Skeletal muscle cell (primary cell): ENCODE results near the gene GDA.

Experiments used
- DNase-seq: peaks from one replicate; pipeline ENCODE4 v3.0.0-alpha.2; 2010; ENCODE audit warnings: low read depth
- H3K4me3 ChIP-seq: 2 replicates; pipeline ENCODE4 v1.5.1; 2011; ENCODE audit warnings: low read depth, mild to moderate bottlenecking, control low read depth, low read length, moderate library complexity

The GDA gene

GRCh38 chr9:72145733-72146505 is 3.3 kb upstream of the GDA start:
- no peak for DNase-seq
- H3K4me3 ChIP-seq, result no peak overlapping the region

DNA sequence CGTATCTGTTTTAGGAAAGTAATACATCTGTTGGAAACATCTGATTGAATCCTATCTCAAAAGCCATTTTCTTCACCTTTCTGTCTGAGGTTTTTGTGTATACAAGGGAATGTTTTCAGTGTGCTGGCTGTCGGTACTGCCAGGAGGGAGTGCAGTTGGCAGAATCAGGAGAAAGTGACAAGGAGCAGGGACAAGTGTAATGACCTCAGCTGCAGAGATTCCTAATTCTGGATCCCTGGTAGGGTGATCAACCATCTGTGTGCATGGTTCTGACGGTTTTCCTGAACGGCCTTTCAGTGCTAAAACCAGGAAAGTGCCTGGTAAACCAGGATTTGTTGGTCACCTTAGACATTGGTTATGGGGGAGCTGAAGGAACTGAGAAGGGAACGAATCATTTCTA is 1.6 kb upstream of the GDA start:
- DNase-seq, result no peak
- no peak overlapping the region for H3K4me3 ChIP-seq

GRCh38 chr9:72150127-72150526 is 887 bp downstream of the GDA start:
- no peak for DNase-seq
- no peak overlapping the region for H3K4me3 ChIP-seq

DNA sequence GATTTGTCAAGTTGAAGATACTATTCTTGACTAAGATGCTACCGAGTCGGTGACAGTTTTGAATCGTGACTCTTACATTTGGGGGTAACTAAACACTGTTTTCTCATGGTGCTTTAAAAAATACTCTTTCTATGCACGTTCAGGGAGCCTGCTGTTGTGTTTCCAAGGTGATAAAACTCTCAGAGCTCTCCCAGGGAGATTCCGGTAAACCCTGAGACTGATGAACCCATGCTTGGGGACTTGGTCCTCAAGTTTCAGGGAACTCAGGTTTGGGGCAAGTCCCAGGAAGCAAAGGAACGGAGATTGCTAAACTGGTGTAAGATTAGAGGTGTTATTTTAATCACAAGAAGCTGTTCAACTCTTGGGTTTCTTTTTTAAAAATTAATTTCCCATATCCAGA is 1.4 kb downstream of the GDA start:
- H3K4me3 ChIP-seq, result no peak overlapping the region
- DNase-seq, result no peak

DNA sequence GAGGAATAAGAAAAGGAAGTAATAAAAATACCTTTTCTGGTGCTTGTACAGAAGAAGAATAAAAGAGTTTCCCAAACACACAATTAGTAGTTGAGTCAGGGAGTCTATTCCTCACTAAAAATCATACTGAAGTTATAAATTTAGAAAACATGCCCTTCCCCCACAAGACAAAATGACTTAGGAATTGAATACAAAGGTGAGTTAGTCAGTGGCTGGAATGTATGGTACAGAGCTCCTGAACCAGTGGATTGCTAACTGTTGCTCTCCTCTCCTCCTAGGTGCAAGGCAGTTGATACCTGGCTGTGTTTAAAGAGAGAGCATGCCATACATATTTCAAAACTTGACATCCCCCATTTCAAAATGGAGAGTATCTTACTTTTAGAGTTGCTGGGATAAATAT is 1.9 kb downstream of the GDA start:
- no peak overlapping the region for H3K4me3 ChIP-seq
- DNase-seq, result no peak

DNA sequence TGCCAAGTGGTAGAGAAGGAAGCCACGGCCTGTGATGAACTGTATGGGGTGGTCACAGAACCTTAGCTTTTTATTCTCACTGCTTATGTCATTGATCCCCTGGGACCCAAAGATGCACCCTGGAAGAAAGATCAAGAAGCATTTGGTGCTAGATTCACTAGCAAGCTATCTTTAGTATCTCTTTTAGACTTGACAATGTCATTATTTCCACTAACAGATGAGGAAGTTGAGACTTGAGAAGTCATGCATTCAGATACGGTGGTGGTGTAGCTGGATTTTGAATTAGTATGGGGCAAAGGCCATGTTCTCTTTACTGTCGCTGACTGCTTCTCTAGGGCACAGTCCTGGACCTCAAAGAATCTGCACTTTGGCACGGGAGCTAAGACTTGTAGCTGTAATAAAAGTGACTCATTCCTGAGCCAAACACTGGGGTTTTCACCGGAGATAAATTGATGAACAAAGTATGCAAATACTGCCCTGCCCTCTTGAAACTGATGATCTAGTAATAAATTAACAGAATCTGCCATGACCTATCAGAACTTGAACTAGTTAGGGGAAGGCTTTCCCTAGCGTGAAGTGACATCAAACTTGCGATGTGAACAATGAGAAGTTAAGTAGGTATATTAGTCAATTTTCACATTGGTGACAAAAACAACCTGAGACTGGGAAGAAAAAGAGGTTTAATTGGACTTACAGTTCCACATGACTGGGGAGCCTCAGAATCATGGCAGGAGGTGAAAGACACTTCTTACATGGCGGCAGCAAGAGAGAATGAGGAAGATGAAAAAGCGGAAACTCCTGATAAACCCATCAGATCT is 5.4 kb downstream of the GDA start:
- H3K4me3 ChIP-seq, result no peak overlapping the region
- no peak for DNase-seq

DNA sequence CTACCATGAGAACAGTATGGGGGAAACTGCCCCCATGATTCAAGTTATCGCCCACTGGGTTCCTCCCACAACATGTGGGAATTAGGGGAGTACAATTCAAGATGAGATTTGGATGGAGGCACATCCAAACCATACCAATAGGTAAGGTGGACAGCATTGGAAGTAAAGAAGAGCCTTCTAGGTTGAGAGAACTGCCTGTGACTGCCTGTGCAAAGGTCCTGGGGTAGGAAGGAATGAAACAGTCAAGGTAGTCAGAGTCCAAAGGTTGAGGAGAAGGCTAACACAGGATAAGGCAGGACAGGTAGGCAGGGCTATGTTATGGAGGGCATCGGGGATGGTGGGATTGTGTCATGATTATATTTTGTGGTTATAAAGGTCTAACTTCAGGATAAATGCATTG is 6.1 kb downstream of the GDA start:
- no peak for DNase-seq
- no peak overlapping the region for H3K4me3 ChIP-seq

DNA sequence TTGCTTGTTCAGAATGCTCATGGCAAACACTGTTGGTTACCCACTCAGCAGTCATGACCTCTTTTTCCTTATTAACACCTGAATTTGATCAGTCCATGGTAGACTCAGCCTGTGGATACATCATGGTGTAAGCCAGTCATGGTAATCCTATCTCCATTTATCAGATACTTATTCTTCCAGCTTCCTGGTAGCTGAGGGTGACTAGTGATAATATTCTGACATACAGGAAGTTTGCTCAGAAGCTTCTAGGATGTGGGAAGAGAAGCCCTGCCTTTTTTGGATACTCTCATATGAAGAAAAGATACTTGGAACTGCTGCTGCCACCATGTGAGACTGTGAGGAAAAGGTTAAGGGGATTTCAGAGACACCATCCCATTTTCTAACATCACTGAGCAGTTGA is 7.3 kb downstream of the GDA start:
- DNase-seq, result no peak
- H3K4me3 ChIP-seq, result no peak overlapping the region

- no peak overlapping the region for H3K4me3 ChIP-seq
- DNase-seq, result no peak
Measured at GRCh38 chr9:72158680-72159079, 9.4 kb downstream of the GDA start.

DNA sequence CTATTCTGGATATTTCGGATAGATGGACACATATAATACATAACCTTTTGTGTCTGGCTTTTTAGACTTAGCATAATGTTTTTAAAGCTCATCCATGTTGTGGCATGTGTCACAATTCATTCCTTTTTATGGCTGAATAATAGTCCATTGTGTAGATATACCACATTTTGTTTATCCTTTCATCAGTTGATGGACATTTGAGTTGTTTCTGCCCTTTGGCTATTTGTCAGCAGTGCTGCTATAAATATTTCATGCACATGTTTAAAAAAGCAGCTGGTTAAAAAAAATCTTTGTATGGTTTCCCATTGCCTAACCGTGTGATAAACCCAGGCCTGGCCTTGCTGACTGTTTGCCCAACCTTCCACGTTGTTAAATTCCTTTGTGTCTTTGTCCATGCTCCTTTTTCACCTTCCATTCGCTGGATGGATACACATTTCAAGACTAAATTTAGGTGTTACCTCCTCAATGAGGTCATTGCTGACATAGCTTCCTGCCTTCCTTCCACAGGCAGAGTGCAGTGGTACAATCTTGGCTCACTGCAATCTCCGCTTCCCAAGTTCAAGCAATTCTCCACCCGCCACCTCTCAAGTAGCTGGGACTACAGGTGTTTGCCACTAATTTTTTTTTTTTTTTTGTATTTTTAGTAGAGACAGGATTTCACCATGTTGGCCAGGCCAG is 11.3 kb downstream of the GDA start:
- DNase-seq, result no peak
- no peak overlapping the region for H3K4me3 ChIP-seq

GRCh38 chr9:72165326-72165725 is 16.1 kb downstream of the GDA start:
- no peak for DNase-seq
- no peak overlapping the region for H3K4me3 ChIP-seq

GRCh38 chr9:72165821-72166547 is 16.7 kb downstream of the GDA start:
- DNase-seq, result no peak
- no peak overlapping the region for H3K4me3 ChIP-seq

- no peak for DNase-seq
- H3K4me3 ChIP-seq, result no peak overlapping the region
Measured at GRCh38 chr9:72168075-72168474, 18.8 kb downstream of the GDA start.

DNA sequence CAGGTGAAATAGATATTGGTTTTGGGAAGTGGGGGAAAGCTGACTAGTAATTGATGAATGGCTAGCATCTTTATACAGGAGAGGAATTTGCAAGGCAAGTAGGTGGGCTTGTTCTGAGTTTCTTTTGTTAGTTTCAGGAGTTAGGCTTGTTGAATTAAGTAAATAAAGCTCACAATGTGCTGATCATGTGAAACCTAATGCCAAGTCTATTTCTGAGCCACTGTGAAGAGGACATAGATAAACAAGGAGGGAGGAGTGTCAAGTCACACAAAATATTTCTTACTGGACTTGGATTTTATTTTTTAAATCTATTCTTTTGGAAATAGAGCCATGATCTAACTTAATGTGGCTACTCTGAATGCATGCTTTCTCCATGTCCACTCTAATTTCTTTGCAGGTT is 19.9 kb downstream of the GDA start:
- H3K4me3 ChIP-seq, result no peak overlapping the region
- no peak for DNase-seq

- H3K4me3 ChIP-seq, result no peak overlapping the region
- no peak for DNase-seq
Measured at GRCh38 chr9:72173080-72173479, 23.8 kb downstream of the GDA start.

GRCh38 chr9:72185561-72185960 is 36.3 kb downstream of the GDA start:
- no peak overlapping the region for H3K4me3 ChIP-seq
- no peak for DNase-seq

DNA sequence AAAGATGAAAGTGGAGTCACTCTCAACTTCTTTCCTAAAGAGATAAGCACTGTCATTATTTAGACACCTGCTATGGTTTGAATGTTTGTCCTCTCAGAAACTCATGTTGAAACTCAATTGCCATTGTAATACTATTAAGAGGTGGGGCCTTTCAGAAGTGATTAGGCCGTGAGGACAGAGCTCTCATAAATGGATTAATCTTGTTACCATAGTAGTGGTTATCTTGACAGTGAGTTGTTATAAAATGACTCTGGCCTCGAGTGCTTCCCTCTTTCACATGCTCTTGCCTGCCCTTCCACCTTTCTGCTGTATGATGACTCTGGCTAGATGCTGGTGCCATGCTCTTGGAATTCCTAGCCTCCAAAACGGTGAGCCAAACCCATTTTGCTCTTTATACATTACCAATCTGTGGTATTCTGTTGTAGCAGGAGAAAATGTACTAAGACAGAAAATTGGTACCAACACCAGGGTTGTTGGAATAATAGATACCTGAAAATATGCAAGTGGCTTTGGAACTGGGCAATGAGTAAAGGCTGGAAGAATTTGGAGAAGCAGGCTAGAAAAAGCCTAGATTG is 38.0 kb downstream of the GDA start:
- no peak for DNase-seq
- no peak overlapping the region for H3K4me3 ChIP-seq

DNA sequence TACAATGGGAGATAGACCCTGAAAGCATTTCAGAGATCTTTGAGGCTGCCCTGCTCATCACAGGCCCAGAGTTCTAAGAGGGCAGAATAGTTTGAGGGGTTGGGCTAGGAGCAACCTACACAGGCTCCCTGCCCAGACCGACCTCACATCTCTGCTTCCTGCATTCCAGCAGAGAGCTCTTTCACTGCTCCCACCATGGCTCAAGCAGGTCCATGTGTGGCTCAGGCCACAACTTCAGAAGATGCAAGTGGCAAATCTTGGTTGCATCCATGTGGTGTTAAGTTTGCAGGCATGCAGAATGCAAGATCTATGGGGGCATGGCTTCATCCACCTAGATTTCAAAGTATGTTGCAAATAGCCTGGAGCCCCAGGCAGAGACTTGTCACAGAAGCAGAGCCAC is 39.0 kb downstream of the GDA start:
- H3K4me3 ChIP-seq, result no peak overlapping the region
- no peak for DNase-seq

DNA sequence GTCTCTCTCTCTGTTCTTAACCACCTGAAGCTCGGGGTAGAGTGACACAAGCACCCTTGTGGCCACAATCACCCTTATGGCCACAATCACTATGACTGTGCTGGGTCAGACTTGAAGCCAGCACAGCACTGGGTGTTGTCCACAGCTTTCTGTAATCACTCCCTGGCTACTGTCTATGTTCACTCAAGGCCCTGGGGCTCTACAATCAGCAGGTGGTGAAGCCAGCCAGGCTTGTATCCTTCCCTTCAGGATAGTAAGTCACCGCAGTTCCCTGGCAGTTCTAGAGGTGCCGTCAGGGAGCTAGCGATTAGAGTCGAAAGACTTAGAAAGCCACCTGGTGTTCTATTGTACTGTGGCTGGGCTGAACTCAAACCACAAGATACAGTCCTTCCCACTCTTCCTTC is 44.2 kb downstream of the GDA start:
- H3K4me3 ChIP-seq, result no peak overlapping the region
- DNase-seq, result no peak

GRCh38 chr9:72199238-72199637 is 50.0 kb downstream of the GDA start:
- H3K4me3 ChIP-seq, result no peak overlapping the region
- no peak for DNase-seq
